ENCODE data around the gene COL7A1. TPM values are rescaled to one million over a fixed set of nuclear protein-coding genes. Genes with fewer than 3 reads are reported as not detected.

The COL7A1 gene
- total RNA-seq, 1 experiment from 2014 or later, result 22.9 TPM

GRCh38 chr3:48521635-48522034, 73.5 kb downstream of the COL7A1 start:
- Histone ChIP-seq H4K91ac (ENCODE audit: insufficient read length, low read depth, low read length) (no peak overlapping the region), H4K20me1 (ENCODE audit: control insufficient read depth, insufficient read depth, insufficient read length) (no peaks in the 10 kb centered on the region), H3K9ac (ENCODE audit: extremely low read depth, insufficient read length, low read length) (no peak overlapping the region), H2AFZ (ENCODE audit: low read length) (no peak overlapping the region), H2BK5ac (ENCODE audit: insufficient read length, low read length) (no peak overlapping the region), H2BK120ac (ENCODE audit: low read depth, low read length, poor library complexity, severe bottlenecking) (no peak overlapping the region), H3K27ac (ENCODE audit: insufficient read length, low read depth, low read length) (no peak overlapping the region), H2AK5ac (ENCODE audit: insufficient read length, low read length) (no peak overlapping the region), H3K9me3 (ENCODE audit: control insufficient read depth, low read depth, low read length) (no peaks in the 10 kb centered on the region), H3K4ac (ENCODE audit: low read depth, low read length) (no peak overlapping the region), H2BK15ac (ENCODE audit: low read depth, low read length) (no peak overlapping the region), H3K23me2 (ENCODE audit: insufficient read length, low read depth, low read length, poor library complexity, severe bottlenecking) (no peaks in the 10 kb centered on the region), H2BK12ac (ENCODE audit: insufficient read length, low read depth, low read length) (no peak overlapping the region), H4K8ac (replicated peaks; ENCODE audit: insufficient read length, low read depth, low read length) (no peak overlapping the region), H3K18ac (ENCODE audit: insufficient read length, low read depth, low read length) (no peak overlapping the region), H4K5ac (ENCODE audit: insufficient read length, low read depth, low read length) (no peak overlapping the region), H3K4me2 (ENCODE audit: insufficient read depth, insufficient read length, low read length) (no peak overlapping the region), H2BK20ac (ENCODE audit: low read depth, low read length, poor library complexity, severe bottlenecking) (no peak overlapping the region), H3T11ph (ENCODE audit: low read length) (no peak overlapping the region), H3K79me2 (ENCODE audit: insufficient read depth, low read length) (no peaks in the 10 kb centered on the region), H3K27me3 (ENCODE audit: insufficient read depth, low read length) (no peaks in the 10 kb centered on the region), H3K14ac (ENCODE audit: insufficient read depth, low read length) (no peak overlapping the region), H3K23ac (ENCODE audit: insufficient read length, low read depth, low read length) (no peak overlapping the region), H3K4me1 (ENCODE audit: insufficient read depth, low read length) (no peaks in the 10 kb centered on the region), H3K56ac (ENCODE audit: insufficient read length, low read depth, low read length) (no peak overlapping the region), H3K79me1 (ENCODE audit: insufficient read depth, low read depth, low read length, poor library complexity, severe bottlenecking) (no peaks in the 10 kb centered on the region)
- no peak for DNase-seq
- WGBS (ENCODE audit: extremely low coverage, insufficient read length, low lambda C conversion rate), result no CpG with 5 or more reads among the region's 6 CpGs
- Mint-ChIP-seq H3K4me3 (no peak overlapping the region), H3K27ac (0 out of 7 replicates have a peak overlapping the region, but pooled peaks of 1 of the 3 experiments have one; percentile 44), H3K4me1 (no peaks in the 10 kb centered on the region), H3K9me3 (no peaks in the 10 kb centered on the region), H3K27me3 (ENCODE audit: low read depth) (no peaks in the 10 kb centered on the region), H3K36me3 (ENCODE audit: insufficient read depth in 1 of 3, low read depth in 3 of 3) (peaks cover 9 to 37% (median 16%) of the 10 kb centered on the region in 3 experiments; a peak in 6 of 7 replicates)
- no peak for TF ChIP-seq CTCF (conservative IDR thresholded peaks at IDR 0.05)

Measured in H9 (cell line).